Heart right ventricle (tissue), 16 donors: Measurements from ENCODE around the gene ZNF281. TPM values are rescaled to one million over a fixed set of nuclear protein-coding genes. Genes with fewer than 3 reads are reported as not detected.

Source experiments
- ATAC-seq, 8 donors: fragments of 200-7000 bp; cut with Tn5 transposase; one replicate each; pipeline ENCODE4 v1.9.1; 2020; ENCODE audit warnings: mild to moderate bottlenecking in 8 of 8, moderate library complexity in 8 of 8, moderate number of reproducible peaks in 1 of 8
- DNase-seq, 2 donors: peaks; one replicate each; pipeline ENCODE4 v3.0.0-alpha.2; 2020
- H3K27ac ChIP-seq, 10 donors: fragments of 200-600 bp; sonication (generic) in 2 of 10; one replicate each; pipeline versions ENCODE4 v1.5.0 to v1.8.0; 2020 to 2022; ENCODE audit warnings: mild to moderate bottlenecking in 3 of 10
- H3K27me3 ChIP-seq, 7 donors: fragments of 200-600 bp; one replicate each; pipeline ENCODE4 v1.8.0; 2021 to 2022; ENCODE audit warnings: mild to moderate bottlenecking in 2 of 7
- H3K36me3 ChIP-seq, 9 donors: fragments of 200-600 bp; sonication (generic) in 1 of 9; one replicate each; pipeline versions ENCODE4 v1.5.0 to v1.8.0; 2020 to 2022; ENCODE audit warnings: mild to moderate bottlenecking in 2 of 9
- H3K4me1 ChIP-seq, 9 donors: fragments of 200-600 bp; sonication (generic) in 1 of 9; one replicate each; pipeline versions ENCODE4 v1.5.0 to v1.8.0; 2020 to 2022; ENCODE audit warnings: mild to moderate bottlenecking in 4 of 9
- H3K4me3 ChIP-seq, 10 donors: fragments of 200-600 bp; sonication (generic) in 2 of 10; one replicate each; pipeline versions ENCODE4 v1.5.0 to v1.8.0; 2020 to 2022; ENCODE audit warnings: mild to moderate bottlenecking in 7 of 10, moderate library complexity in 2 of 10
- H3K9me3 ChIP-seq, 11 donors: fragments of 200-600 bp in 10 of 11; sonication (generic) in 2 of 11; one replicate each; pipeline versions ENCODE4 v1.5.0 to v1.8.0; 2013 to 2022; ENCODE audit warnings: mild to moderate bottlenecking in 2 of 11, control low read depth in 1 of 11, moderate library complexity in 1 of 11
- WGBS, 2 donors: extraction: QIAGEN DNeasy Blood & Tissue Kit; methylation state at CpG; one replicate each; pipeline ENCODE4 v1.1.7; 2013; ENCODE audit warnings: inconsistent platforms in 1 of 2; 5-methylcytosine and 5-hydroxymethylcytosine counted together
- intact Hi-C, 10 donors: fragments of 100-400 bp; cut with DNase I; formaldehyde crosslinking; loops; one replicate each; pipeline versions ENCODE4 v1.11.1 to v1.14.2; 2022
- polyA plus RNA-seq, 2 donors: library from polyadenylated mRNA; stranded (reverse); fragments of 200-250 nt; gene quantifications; one replicate each; pipeline ENCODE4 v1.2.3, GENCODE V29; 2013
- total RNA-seq, 10 donors: library from RNA; stranded (reverse); fragmentation: NEBNext Ultra II Directional in 3 of 10; extraction: Animal tissue kit (Norgen Biotek cat#: 25700) in 3 of 10; gene quantifications; one replicate each; pipeline versions ENCODE4 v1.2.1 to v1.2.4, GENCODE V29; 2021 to 2023
- TF ChIP-seq, protein P1 (sequence below), 9 donors: fragments of 200-600 bp; sonication (generic) in 2 of 9; IDR thresholded peaks; one replicate each; pipeline versions ENCODE4 v1.5.0 to v1.8.0; 2021 to 2022; ENCODE audit warnings: antibody characterized with exemption in 9 of 9, mild to moderate bottlenecking in 5 of 9, moderate library complexity in 1 of 9
- donor health status: Arrhythmogenic right ventricular cardiomyopathy.
- donor health status: ischemic (EF 13 %, LVEDD 7.1; RV severe dilation, severe dysfunction).
- donor health status: healthy with polysubstance abuse.
- donor health status: DM: no; HTN: yes; CAD: no.
- donor health status: DM: no; HTN: no; CAD: no.
- donor health status: ischemic (EF 25% LVEDD 6.9; RV normal size, moderate dysfunction).
- donor health status: ischemic (EF 25% LVEDD 5.7; RV mildly dilated, moderate dysfunction).
- donor health status: healthy.
- donor health status: DM: yes; HTN: yes; CAD: no.
- donor health status: Ischemic cardiomyopathy.
- donor health status: ischemic (EF 35%, LVEDD 5.7; RV mildly dilated, moderate dysfunction).
- donor health status: nonischemic (EF 11% LVEDD 7.7; RV severe dilation, severe dysfunction).
- donor health status: DM: yes; HTN: yes; CAD: no.
- donor health status: PGD.
- donor health status: ischemic (EF 29% LVEDD 5.4; RV normal size, mild dysfunction).
- donor health status: nonischemic (EF 23%, LVEDD 6.1; RV moderate dilation, normal function).

The ZNF281 gene
- total and polyA plus RNA-seq, 12 donors = 2.8 to 11.7 (median 8.8) TPM

DNA sequence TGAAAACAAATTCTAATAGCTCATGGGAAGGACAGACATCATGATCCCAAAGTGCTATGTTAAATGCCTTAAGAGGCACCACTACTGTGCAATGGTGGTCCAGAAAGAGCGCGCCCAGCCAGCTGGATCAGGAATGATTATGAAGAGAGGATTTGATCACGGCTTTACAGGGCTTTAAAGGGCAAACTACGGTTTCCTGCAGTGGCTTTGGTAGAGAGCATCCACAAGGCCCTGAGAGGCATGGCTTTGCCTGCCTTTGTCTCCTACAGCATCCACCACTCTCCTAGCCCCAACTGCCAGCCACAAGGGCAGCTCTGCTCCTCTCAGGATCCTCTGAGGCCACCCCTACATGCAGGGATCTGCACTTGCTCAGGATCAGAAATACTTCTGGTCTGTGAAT is 40.7 kb downstream of the ZNF281 start:
- TF ChIP-seq, protein P1, sequence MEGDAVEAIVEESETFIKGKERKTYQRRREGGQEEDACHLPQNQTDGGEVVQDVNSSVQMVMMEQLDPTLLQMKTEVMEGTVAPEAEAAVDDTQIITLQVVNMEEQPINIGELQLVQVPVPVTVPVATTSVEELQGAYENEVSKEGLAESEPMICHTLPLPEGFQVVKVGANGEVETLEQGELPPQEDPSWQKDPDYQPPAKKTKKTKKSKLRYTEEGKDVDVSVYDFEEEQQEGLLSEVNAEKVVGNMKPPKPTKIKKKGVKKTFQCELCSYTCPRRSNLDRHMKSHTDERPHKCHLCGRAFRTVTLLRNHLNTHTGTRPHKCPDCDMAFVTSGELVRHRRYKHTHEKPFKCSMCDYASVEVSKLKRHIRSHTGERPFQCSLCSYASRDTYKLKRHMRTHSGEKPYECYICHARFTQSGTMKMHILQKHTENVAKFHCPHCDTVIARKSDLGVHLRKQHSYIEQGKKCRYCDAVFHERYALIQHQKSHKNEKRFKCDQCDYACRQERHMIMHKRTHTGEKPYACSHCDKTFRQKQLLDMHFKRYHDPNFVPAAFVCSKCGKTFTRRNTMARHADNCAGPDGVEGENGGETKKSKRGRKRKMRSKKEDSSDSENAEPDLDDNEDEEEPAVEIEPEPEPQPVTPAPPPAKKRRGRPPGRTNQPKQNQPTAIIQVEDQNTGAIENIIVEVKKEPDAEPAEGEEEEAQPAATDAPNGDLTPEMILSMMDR (IDR thresholded peaks at IDR 0.05) = no peak
- intact Hi-C loops = no loop called here
- Histone ChIP-seq H3K36me3 (no peaks in the 10 kb centered on the region), H3K9me3 (no peaks in the 10 kb centered on the region), H3K27me3 (no peaks in the 10 kb centered on the region), H3K4me1 (peaks cover 0 to 32% (median 0%) of the 10 kb centered on the region in 9 donors), H3K27ac (no peak overlapping the region), H3K4me3 (no peak overlapping the region)
- DNase-seq (no peak), ATAC-seq (no peak)
- 92 to 96% methylated on average over 4 of the region's 4 CpGs for WGBS, 2 donors

DNA sequence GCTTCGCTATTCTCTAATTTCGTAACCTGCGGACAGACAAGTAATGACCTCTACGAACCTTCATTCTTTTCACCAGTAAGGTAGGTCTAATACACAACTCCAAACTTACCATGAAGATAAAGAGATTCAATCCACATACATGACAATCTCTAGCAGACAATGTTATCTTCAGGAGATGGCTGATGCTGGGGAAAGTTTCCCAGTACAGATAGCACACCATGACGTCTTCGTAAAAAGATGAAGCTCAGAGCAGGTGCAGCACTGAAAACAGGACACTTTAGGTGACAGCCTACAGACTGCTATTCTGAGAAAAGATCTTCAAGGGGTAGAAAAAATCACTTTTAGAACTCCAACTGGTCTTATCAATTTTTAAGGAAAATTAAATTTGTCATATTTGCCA is 41.3 kb downstream of the ZNF281 start:
- Histone ChIP-seq H3K4me3 (no peak overlapping the region), H3K27ac (peak overlapping the region in 5 of 10 donors; percentile 4 to 68 (median 31)), H3K9me3 (no peaks in the 10 kb centered on the region), H3K27me3 (no peaks in the 10 kb centered on the region), H3K4me1 (peaks cover 0 to 38% (median 0%) of the 10 kb centered on the region in 9 donors), H3K36me3 (no peaks in the 10 kb centered on the region)
- peak in 1 of 8 donors; percentile 14 for ATAC-seq
- TF ChIP-seq, protein P1 (IDR thresholded peaks at IDR 0.05) = no peak
- intact Hi-C loops = no loop called here
- WGBS, 2 donors = 69 to 86% methylated on average over 6 of the region's 6 CpGs
- DNase-seq = no peak

DNA sequence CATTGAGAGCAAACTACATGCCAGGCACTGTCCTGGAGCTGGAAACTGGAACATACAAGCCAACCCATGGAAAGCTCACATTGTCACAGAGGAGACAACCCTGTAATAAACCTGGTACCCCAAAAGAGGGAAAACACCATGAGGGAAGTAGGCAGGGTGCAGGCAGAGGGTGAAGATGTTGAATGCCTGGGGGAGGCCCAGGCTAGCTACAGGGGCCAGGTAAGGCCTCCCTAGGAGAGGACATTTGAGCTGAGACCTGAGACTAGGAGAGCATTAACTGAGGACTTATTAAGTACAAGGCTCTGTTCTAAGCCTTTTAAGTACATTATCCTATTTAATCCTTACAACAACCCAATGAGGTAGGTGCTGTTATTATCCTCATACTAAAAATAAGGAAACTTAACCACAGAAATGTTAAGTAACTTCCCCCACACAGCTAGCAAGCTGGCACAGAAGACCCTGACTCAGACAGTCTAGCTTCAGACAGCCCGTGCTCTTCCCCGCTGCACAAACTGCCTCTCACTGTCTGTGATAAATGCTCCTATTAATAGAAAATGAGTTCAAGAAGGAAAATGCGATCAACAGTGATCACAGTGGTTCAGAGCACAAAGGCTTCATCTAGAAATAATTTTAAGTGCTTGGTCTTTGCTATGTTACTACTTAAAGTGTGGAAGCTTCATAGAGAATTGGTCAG is 41.8 kb downstream of the ZNF281 start:
- no peaks in the 10 kb centered on the region for H3K36me3 ChIP-seq
- no peaks in the 10 kb centered on the region for H3K9me3 ChIP-seq
- H3K4me3 ChIP-seq = no peak overlapping the region
- ATAC-seq (peak in 6 of 8 donors; percentile 41 to 88 (median 82)), DNase-seq (no peak)
- peaks cover 0 to 44% (median 0%) of the 10 kb centered on the region in 9 donors for H3K4me1 ChIP-seq
- no peaks in the 10 kb centered on the region for H3K27me3 ChIP-seq
- intact Hi-C loops = no loop called here
- TF ChIP-seq, protein P1 (IDR thresholded peaks at IDR 0.05) = no peak
- peak overlapping the region in 5 of 10 donors; percentile 4 to 68 (median 31) for H3K27ac ChIP-seq
- WGBS, 2 donors = 39 to 55% methylated on average over 3 of the region's 3 CpGs

DNA sequence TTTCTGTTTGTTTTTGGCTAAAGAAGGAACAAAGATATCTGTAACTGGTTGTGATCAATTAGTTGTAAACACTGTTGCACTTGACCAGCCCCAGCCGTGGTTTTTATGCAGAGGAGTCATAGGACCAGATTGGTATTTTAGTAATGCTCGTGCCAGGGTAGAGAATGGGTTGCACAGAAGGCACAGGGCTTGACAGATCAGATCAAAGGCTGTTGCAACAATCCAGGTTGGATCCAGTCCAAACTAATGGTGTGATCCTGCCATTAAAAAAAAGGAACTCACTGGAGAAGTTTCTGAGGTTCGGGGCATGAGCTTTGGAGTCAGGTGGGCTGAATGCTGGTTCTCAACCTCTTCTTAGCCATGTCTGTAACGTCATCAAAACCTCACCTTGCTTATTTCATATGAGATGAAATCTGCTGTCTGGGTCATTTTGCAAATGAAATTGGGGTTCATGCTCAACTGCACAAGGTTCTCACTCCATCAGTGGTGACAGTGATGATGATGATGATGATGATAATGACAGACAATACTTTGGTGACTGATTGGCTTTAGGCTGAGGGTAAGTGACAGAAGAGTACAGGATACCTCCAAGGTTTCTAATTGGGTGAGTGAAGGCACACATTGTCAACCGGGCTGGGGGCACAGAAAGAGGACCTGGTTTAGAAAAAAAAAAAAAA is 43.1 kb downstream of the ZNF281 start:
- H3K27me3 ChIP-seq = no peaks in the 10 kb centered on the region
- WGBS, 2 donors = 82 to 86% methylated on average over 5 of the region's 5 CpGs
- TF ChIP-seq, protein P1 (IDR thresholded peaks at IDR 0.05) = no peak
- no peak for ATAC-seq
- no peak overlapping the region for H3K4me3 ChIP-seq
- intact Hi-C loops = no loop called here
- no peak for DNase-seq
- no peaks in the 10 kb centered on the region for H3K36me3 ChIP-seq
- H3K9me3 ChIP-seq = no peaks in the 10 kb centered on the region
- H3K4me1 ChIP-seq = peaks cover 0 to 47% (median 0%) of the 10 kb centered on the region in 9 donors
- no peak overlapping the region for H3K27ac ChIP-seq
